Measurements from ENCODE around the gene TAL1.
"Not testable (repeated sequence)": the region's sequence is repeated elsewhere in the genome, so short reads cannot be mapped to it uniquely, and the experiment has no call there.

Gene TAL1

DNA sequence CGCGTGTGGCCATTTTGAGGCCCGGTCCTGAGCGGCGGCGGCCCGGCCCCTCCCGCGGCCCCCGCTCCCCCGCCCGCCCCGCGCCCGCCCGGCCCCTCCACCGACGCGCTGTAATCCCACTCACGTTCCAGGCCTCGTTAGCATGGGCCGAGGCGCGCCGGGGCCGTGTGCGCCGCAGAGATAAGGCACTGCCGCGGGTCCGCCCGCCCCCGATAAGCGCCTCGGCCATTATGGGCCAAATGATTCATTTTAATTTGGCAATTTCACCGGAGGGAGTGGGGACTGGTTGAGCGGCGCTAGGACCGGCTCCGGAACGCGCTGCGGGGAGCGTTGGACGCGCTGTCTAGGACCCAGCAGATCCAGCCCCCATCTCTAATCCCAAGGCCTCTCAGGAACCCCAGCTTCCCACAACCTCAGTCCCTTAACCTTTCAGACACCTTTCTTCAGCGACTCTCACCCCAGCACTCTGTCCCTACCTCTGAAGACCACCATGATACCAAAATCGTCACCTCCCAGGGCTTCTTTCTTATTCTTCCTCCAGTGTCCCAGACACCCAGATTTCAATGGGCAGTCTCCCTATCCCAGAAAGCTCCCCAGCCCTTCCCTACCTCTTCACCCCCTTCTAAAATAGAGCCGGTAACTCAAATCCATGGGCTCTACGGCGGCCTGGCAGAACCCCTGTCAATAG, at the start of gene TAL1:
Gene TAL1, minus strand, starts transcription at position 39 of the 688 bp plus-strand sequence. CDS start 6,337 bp downstream, outside the sequence.
- no peak for DNase-seq (ENCODE audit: low read depth in 2 of 2, low spot score in 1 of 2)

DNA sequence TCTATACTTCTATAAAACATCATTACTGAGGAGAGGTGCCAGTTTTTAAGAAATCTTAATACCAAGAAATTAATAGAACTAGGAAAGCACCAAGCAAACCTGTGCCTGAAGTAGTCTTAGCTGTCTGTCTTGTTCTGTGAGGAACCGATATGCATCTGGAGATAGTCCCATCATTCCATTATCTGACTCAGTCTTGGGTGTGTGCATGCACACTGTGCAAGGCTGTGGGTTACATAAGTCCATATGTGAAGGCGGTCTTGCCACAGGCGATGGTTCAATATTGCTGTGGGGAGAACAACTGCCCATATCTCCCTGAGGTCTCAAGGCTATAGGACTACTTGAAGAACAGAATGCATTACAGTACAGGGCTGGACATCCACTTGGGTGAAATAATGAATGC, 48.1 kb upstream of the TAL1 start:
- no peak for DNase-seq (ENCODE audit: low read depth in 2 of 2, low spot score in 1 of 2)

GRCh38 chr1:47276850-47277249, 44.8 kb upstream of the TAL1 start:
- no peak for DNase-seq (ENCODE audit: low read depth in 2 of 2, low spot score in 1 of 2)

- DNase-seq (ENCODE audit: low read depth in 2 of 2, low spot score in 1 of 2) = not testable (repeated sequence)
Measured at GRCh38 chr1:47275811-47276210, 43.8 kb upstream of the TAL1 start.

GRCh38 chr1:47265529-47265928, 33.5 kb upstream of the TAL1 start:
- not testable (repeated sequence) for DNase-seq (ENCODE audit: low read depth in 2 of 2, low spot score in 1 of 2)

DNA sequence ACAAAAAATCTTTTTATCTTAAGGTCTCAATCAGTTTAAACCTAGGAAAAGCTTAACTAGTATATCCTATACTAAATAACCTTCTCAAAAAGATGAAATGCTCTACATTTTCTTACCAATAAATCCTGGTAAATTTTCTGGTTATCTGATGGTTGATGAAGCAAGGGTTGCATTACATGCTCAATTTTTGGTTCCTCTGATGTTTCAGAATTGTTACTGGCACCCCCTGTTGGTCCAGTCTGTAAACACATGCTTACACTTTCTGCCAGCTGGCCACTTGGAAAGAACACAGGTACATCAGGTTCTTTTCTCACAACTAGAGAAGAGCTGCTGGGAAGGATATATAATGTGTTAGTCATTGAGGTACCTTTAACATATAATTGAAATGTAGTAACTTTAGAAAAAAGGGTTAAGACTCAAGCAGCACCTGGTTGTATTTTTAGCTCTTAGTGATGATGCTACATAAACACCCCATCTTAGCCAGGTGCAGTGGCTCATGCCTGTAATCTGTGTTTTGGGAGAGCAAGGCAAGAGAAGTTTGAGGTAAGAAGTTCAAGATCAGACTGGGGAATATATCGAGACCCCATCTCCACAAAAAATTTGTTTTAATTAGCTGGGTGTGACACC, 30.9 kb upstream of the TAL1 start:
- peak in 1 of 2 donors; percentile 11 for DNase-seq (ENCODE audit: low read depth in 2 of 2, low spot score in 1 of 2)

GRCh38 chr1:47257224-47257623, 25.2 kb upstream of the TAL1 start:
- no peak for DNase-seq (ENCODE audit: low read depth in 2 of 2, low spot score in 1 of 2)

DNA sequence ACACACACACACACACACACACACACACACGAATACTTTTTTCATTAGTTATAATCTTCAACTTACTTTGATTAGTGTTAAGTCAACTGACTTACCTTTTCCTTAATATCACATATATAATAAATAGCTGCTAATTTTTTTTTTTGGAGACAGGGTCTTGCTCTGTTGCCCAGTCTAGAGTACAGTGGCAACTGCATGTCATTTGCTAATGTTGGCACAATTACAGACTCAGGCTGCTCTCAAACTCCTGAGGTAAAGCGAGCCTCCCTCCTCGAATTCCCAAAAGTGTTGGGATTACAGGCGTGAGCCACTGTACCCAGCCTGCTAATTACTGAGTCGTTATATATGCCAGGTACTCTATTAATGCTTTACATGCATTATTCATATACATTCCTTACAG, 20.8 kb upstream of the TAL1 start:
- no peak for DNase-seq (ENCODE audit: low read depth in 2 of 2, low spot score in 1 of 2)

DNA sequence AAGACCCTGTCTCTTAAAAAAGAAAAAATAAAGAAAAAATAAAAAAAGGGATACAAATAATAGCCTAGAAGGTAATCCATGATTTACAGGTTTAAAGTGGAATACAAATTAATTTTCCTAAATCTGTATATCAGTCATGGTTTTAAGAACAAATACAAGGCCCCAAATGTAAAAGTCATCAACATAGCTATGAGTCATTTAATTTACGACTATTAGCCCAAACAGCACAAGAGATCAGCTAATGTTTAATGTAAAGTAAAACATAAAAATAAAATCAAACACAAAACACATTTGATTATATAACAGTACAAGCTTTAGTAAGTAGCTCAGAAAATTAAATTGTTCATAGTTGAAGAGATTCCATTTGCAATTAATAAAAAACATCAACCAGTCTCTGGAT, 20.3 kb upstream of the TAL1 start:
- DNase-seq (ENCODE audit: low read depth in 2 of 2, low spot score in 1 of 2) = no peak

- DNase-seq (ENCODE audit: low read depth in 2 of 2, low spot score in 1 of 2) = no peak
Measured at GRCh38 chr1:47249755-47250154, 17.7 kb upstream of the TAL1 start.

GRCh38 chr1:47244339-47244862, 12.4 kb upstream of the TAL1 start:
- DNase-seq (ENCODE audit: low read depth in 2 of 2, low spot score in 1 of 2) = no peak

GRCh38 chr1:47243910-47244309, 11.9 kb upstream of the TAL1 start:
- no peak for DNase-seq (ENCODE audit: low read depth in 2 of 2, low spot score in 1 of 2)

DNA sequence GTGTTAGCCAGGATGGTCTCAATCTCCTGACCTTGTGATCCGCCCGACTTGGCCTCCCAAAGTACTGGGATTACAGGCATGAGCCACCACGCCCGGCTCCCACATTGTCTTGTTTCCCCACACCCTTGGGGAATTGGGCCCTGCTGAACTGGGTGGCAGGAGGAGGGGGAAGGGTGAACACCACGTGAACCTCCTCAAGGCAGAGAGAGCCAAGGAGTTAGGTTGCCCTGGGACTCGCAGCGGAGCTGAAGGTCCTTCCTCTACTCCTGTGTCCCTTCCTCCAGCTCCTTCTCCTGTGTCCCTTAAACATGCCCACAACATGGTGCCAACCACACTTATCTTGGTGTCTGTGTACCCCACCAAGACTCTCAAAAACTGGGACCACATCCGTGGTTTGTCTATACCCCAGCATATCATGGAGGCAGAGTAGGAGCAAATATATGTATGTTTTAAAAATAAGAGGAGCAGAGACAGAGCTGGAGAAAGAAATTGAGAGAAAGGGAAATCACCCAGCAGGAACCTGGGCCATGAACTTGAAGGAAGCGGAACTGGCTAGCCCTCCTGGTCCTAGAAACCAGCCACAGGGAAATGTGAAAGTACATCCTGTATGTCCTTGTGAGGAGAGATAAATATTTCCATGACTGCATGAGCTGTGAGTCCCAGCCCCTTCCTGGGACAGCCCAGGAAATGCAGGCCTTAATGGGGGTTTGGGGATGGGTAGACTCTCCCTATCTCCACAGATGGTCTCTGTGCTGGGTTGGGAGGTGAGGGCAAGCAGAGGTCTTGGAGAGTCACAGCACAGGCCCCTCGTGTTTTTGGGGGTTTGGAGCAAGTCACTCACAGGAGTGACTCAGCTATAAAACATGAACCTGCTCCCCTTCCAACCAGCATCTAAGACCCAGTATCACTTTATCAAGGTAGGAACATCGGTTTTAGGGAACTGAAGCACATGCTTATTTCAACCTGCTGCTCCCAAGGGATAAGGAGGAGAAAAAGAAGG, 9.4 kb upstream of the TAL1 start:
- no peak for DNase-seq (ENCODE audit: low read depth in 2 of 2, low spot score in 1 of 2)

DNA sequence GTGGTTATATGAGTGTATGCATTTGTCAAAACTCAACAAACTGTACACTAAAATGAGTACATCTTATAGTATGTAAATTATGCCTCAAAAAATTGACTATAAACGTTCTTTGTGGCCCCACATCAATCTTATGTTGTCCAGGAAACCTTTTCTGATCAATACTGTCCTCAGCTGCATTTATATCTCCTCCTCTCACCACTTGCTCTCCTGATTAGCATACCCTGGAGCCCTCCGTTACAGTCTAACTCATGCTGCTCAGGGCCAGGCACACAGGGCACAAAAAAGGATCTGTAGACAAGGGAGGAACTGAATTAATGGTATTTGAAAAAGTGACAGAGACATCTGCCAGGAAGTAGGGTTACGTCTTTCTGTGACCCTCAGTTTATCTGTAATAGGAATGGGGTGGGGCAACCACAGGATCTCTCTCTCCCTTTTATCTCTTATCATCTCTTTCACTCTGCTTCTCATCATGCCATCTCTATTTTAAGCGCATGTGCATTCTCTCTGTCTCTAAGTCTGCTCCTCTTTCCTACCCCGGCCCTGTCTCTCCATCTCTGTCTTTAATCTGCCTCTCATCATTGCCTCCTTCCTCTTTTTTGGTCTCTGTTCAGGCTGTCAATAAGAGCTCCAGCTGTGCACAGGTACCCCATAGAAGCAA, 7.0 kb upstream of the TAL1 start:
- no peak for DNase-seq (ENCODE audit: low read depth in 2 of 2, low spot score in 1 of 2)

- no peak for DNase-seq (ENCODE audit: low read depth in 2 of 2, low spot score in 1 of 2)
Measured at GRCh38 chr1:47235806-47236205, 3.8 kb upstream of the TAL1 start.

GRCh38 chr1:47235241-47235681, 3.2 kb upstream of the TAL1 start:
- DNase-seq (ENCODE audit: low read depth in 2 of 2, low spot score in 1 of 2) = no peak

DNA sequence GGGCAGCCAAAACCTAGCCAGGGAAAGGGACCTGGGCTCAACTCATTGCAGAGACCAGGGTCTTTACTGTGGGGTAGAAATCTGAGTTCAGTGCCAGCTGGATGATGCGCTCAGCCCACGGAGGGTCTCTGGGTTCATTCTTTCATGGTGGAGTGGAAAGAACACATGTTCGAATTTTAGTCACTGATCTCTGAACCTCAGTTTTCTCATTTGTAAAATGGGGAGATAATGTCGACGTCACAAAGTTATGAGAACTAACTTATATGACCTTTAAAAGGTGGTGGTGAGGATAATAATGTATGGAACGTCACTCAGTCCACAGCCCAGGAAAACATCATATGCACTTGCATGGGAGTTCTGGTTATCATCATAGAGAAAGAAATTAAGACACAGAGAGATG, 1.2 kb upstream of the TAL1 start:
- no peak for DNase-seq (ENCODE audit: low read depth in 2 of 2, low spot score in 1 of 2)

DNA sequence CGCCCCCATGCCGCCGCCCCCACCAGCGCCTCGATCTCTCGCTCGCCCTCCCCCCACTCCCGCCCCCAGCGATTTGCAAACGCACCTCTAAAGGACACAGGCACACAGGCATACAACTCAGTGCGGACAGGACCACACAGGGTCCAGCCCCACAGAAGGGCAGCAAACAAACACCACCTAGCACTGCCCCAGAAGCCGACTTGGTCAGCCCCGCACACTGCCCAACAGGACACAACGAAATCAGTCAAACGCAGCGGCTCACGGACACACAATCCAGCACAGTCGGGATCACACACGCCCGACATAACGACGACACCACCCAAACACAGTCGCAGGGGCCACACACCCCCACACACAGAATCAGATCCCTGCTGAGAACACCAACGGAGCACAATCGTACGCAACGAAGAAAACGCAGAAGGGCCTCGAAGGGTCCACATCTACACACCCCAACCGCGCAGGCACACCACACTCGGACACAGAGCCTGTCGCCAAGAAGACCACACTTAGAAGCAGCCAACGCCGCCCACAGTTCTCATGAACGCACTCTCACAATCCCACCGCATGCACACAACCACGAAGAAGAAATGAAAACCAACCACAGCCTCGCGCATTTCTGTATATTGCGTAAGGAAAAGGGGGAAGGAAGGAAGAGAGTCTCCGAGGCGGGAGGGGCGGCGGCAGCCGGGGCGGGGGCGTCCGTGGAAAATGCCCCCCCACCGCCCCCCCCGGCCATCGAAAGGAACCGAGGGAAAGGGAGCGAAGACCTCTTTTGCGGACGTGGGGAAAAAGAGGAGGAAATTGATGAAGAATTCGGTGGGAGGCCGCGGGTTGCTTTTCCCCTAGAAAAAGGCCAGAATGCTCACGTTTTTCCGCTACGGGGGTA, 481 bp downstream of the TAL1 start:
- DNase-seq (ENCODE audit: low read depth in 2 of 2, low spot score in 1 of 2) = no peak

DNA sequence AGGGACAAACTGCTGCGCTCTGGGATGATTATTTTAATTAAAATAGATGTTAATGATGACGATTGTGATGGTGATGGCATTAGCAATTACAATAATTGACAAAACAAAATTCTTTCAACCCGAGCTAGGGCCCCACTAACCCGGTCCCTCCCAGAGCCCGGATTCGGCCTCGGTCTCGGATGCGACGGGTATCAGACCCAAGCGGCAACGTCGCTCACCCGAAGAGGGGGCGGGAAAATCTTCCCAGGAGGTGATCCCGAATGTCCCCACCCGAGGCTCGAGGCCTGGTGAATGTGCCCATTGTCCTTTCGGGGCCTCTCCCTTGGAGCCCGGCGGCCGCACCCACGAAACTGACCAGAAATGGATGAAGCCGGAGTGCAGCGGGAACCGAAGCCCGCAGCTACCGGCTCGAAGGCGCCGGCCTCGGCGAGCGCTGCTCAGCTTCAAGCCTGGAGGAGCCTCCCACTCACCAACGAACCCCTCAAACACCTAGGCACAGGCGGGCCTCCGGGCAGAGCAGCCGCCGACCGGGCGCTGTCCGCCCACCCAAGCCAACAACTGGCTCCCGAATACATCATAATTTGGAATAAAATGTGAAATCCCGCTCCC, 1.2 kb downstream of the TAL1 start:
- DNase-seq (ENCODE audit: low read depth in 2 of 2, low spot score in 1 of 2) = no peak

Measured in stimulated activated CD8-positive, alpha-beta memory T cell treated with anti-CD3 and anti-CD28 coated beads, Interleukin-4, amount 100 ng/mL, for 1 hour (primary cell).